ENCODE results near the gene MYPN. TPM values are rescaled to one million over a fixed set of nuclear protein-coding genes. Genes with fewer than 3 reads are reported as not detected.

Gene MYPN
- total RNA-seq, 3 donors from 2014 or later: 0.47 to 1.8 (median 0.93) TPM

DNA sequence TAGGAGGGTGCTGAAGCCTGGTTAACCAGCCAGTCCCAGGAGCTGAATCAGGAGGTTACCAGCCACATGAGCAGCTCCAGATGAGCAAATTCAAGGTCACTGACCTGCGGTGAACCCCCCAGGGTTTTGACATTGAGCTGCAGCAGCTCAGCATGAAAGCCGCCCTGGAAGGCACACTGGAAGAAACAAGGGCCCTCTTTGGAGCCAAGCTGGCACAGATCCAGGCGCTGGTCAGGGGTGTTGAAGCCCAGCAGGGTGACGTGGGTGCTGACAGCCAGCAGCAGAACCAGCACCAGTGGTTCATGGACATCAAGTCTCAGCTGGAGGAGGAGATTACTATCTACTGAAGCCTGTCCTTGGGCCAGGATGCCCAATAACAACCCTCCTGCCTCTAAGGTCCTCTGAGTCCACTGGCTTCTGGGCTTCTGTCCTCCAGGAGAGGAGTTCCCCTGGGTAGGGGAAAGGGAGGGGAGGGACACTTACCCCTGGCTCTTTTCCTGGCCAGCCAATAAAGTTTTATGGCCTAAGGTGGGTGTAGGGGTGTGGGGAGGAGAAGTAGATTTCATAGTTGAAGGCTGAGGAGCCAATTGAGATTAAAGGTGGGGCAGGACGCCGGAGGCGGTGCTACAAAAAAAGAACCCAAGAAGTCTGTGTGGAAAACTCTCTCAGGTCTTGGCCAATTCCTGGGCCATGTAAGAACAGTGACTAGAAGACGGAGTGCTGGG is 152.0 kb downstream of the MYPN start:
- intact Hi-C loops (cut with DNase I, micrococcal nuclease): no loop called here
- no peaks in the 10 kb centered on the region for H3K4me1 ChIP-seq (ENCODE audit: low read depth)
- no peaks in the 10 kb centered on the region for H3K9me3 ChIP-seq
- ATAC-seq (peak; percentile 56), DNase-seq (peak in 1 of 3 donors; percentile 24)
- H3K36me3 ChIP-seq (ENCODE audit: low read depth): no peaks in the 10 kb centered on the region
- TF ChIP-seq, protein P1, sequence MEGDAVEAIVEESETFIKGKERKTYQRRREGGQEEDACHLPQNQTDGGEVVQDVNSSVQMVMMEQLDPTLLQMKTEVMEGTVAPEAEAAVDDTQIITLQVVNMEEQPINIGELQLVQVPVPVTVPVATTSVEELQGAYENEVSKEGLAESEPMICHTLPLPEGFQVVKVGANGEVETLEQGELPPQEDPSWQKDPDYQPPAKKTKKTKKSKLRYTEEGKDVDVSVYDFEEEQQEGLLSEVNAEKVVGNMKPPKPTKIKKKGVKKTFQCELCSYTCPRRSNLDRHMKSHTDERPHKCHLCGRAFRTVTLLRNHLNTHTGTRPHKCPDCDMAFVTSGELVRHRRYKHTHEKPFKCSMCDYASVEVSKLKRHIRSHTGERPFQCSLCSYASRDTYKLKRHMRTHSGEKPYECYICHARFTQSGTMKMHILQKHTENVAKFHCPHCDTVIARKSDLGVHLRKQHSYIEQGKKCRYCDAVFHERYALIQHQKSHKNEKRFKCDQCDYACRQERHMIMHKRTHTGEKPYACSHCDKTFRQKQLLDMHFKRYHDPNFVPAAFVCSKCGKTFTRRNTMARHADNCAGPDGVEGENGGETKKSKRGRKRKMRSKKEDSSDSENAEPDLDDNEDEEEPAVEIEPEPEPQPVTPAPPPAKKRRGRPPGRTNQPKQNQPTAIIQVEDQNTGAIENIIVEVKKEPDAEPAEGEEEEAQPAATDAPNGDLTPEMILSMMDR (IDR thresholded peaks at IDR 0.05): no peak
- no peak overlapping the region for H3K4me3 ChIP-seq

Other genes with a start within 250 kb of the MYPN start
- gene SIRT1, start 224.8 kb upstream of the MYPN start, total RNA-seq: 10 to 100 TPM; 15.2 to 42.2 (median 23.1) TPM
- 10 to 100 TPM; 54.1 to 72.2 (median 62.3) TPM for gene HERC4, start 34.2 kb upstream of the MYPN start, total RNA-seq
- under 1 TPM in 2 of 3 donors, not detected in 1; 0.19 to 0.53 TPM for gene ATOH7, start 122.6 kb downstream of the MYPN start, total RNA-seq
- 100 to 1,000 TPM in 2 of 3 donors, 10 to 100 TPM in 1; 87.4 to 135 (median 102) TPM for gene HNRNPH3, start 222.6 kb downstream of the MYPN start, total RNA-seq
- 100 to 1,000 TPM in 1 of 3 donors, 10 to 100 TPM in 2; 40.3 to 115 (median 67.2) TPM for gene PBLD, start 223.4 kb downstream of the MYPN start, total RNA-seq